CD4-positive, alpha-beta memory T cell (primary cell): ENCODE results near the gene REC8. TPM values are rescaled to one million over a fixed set of nuclear protein-coding genes. Genes with fewer than 3 reads are reported as not detected.

Experiments used
- CTCF ChIA-PET: fragments of 350-600 bp; sonication (Branson Sonifier 250); formaldehyde crosslinking; loops from one replicate; lab custom pipeline; 2021; ENCODE audit warnings: inconsistent platforms; ENCODE audit not compliant: partially characterized antibody; lab: Charles Lee
- POLR2A ChIA-PET: fragments of 350-600 bp; sonication (Branson Sonifier 250); formaldehyde crosslinking; loops from one replicate; lab custom pipeline; 2021; ENCODE audit not compliant: partially characterized antibody; lab: Charles Lee
- DNase-seq, 5 donors: peaks; one replicate each; pipeline versions ENCODE4 v3.0.0 to v3.0.0-alpha.2; 2020 to 2022; ENCODE audit warnings: mixed read lengths in 1 of 5
- H3K27ac ChIP-seq: one replicate; pipeline ENCODE4 v1.7.0; 2013; ENCODE audit warnings: low read depth, low read length
- H3K27me3 ChIP-seq: 2 replicates; pipeline ENCODE4 v1.7.0; 2013; ENCODE audit warnings: mild to moderate bottlenecking, low read length, moderate library complexity; ENCODE audit not compliant: insufficient read depth
- H3K36me3 ChIP-seq: 2 replicates; pipeline ENCODE4 v1.7.0; 2013; ENCODE audit warnings: mild to moderate bottlenecking, low read length, moderate library complexity; ENCODE audit not compliant: insufficient read depth
- H3K4me1 ChIP-seq: 2 replicates; pipeline ENCODE4 v1.7.0; 2013; ENCODE audit warnings: mild to moderate bottlenecking, low read length, moderate library complexity; ENCODE audit not compliant: insufficient read depth
- H3K4me3 ChIP-seq, 2 donors: one replicate each; pipeline ENCODE4 v1.7.0; 2013; ENCODE audit warnings: low read length in 2 of 2, mild to moderate bottlenecking in 1 of 2
- H3K9me3 ChIP-seq, 2 donors: one replicate each; pipeline ENCODE4 v1.7.0; 2013; ENCODE audit warnings: low read length in 2 of 2, control low read depth in 1 of 2; ENCODE audit not compliant: control insufficient read depth in 1 of 2
- H3K27ac Mint-ChIP-seq, 7 donors: one replicate each; pipeline ENCODE4 v1.8.0; 2020 to 2021; ENCODE audit warnings: mixed read lengths in 7 of 7, mild to moderate bottlenecking in 6 of 7, inconsistent platforms in 3 of 7, moderate library complexity in 3 of 7
- H3K27me3 Mint-ChIP-seq, 2 donors: one replicate each; pipeline ENCODE4 v1.8.0; 2020 to 2021; ENCODE audit warnings: mixed read lengths in 2 of 2
- H3K36me3 Mint-ChIP-seq, 2 donors: one replicate each; pipeline ENCODE4 v1.8.0; 2020 to 2021; ENCODE audit warnings: mixed read lengths in 2 of 2, inconsistent platforms in 1 of 2, mild to moderate bottlenecking in 1 of 2
- H3K4me1 Mint-ChIP-seq, 4 donors: one replicate each; pipeline ENCODE4 v1.8.0; 2020 to 2021; ENCODE audit warnings: mixed read lengths in 4 of 4, mild to moderate bottlenecking in 1 of 4
- H3K4me3 Mint-ChIP-seq, 8 donors: one replicate each; pipeline ENCODE4 v1.8.0; 2020 to 2021; ENCODE audit warnings: mixed read lengths in 8 of 8, mild to moderate bottlenecking in 7 of 8, moderate library complexity in 6 of 8, inconsistent platforms in 3 of 8
- H3K9me3 Mint-ChIP-seq, 8 donors: one replicate each; pipeline ENCODE4 v1.8.0; 2020 to 2021; ENCODE audit warnings: mixed read lengths in 8 of 8, mild to moderate bottlenecking in 5 of 8, inconsistent platforms in 3 of 8, moderate library complexity in 1 of 8
- intact Hi-C: fragments of 100-400 bp; cut with micrococcal nuclease; formaldehyde crosslinking; loops from one replicate; pipeline ENCODE4 v1.15.1; 2023
- polyA plus RNA-seq, 2 donors: library from polyadenylated mRNA; unstranded; fragments of 300-500 nt; fragmentation: Illumina TruSeq; gene quantifications; one replicate each; pipeline ENCODE4 v1.2.3, GENCODE V29; 2021
- total RNA-seq, 2 experiments: library from RNA; stranded (reverse); gene quantifications; one replicate each; pipeline ENCODE4 v1.2.3, GENCODE V29; 2021

The REC8 gene, protein sequence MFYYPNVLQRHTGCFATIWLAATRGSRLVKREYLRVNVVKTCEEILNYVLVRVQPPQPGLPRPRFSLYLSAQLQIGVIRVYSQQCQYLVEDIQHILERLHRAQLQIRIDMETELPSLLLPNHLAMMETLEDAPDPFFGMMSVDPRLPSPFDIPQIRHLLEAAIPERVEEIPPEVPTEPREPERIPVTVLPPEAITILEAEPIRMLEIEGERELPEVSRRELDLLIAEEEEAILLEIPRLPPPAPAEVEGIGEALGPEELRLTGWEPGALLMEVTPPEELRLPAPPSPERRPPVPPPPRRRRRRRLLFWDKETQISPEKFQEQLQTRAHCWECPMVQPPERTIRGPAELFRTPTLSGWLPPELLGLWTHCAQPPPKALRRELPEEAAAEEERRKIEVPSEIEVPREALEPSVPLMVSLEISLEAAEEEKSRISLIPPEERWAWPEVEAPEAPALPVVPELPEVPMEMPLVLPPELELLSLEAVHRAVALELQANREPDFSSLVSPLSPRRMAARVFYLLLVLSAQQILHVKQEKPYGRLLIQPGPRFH
- 10 to 100 TPM; 27.7 to 30.5 TPM for total RNA-seq
- polyA plus RNA-seq = 1 to 10 TPM; 2.8 to 9.8 TPM

DNA sequence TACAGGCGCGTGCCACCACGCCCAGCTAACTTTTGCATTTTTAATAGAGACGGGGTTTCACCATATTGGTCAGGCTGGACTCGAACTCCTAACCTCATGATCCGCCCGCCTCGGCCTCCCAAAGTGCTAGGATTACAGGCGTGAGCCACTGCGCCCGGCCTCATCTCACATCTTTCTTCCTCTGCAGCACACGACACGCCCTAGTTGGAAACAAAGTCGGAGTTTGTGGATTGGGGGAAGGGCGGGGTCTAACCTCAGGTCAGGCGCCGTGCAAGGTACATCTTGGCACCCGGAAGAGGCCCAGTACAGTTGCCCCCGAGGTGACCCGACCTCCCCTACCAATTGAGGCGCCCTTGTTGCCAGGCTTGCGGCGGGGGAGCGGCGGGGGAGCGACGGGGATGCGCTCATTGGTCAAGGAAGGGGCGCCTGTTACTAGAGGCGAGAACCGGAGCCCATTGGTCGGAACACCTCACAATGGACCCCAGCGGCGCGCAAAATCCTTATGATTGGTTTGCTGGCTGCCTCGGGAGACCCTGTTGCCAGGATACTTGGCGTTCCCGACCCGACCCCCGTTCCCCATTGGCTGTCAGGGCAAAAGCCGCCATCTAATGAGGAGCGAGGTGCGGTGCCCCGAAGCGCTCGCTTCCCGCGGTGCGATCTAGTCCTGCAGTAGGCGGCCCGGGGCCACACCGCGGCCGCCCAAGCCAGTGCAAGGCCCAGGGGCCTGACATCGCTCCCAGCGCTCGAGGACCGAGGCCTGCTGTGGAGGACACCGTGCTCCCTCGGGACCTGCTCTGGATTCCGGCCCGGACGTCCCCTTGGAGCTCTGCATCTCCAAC is at the start of gene REC8:
Gene REC8, plus strand, starts transcription at position 659 of the 839 bp plus-strand sequence. CDS start 473 bp downstream, outside the sequence.
- Histone ChIP-seq H3K4me1 (peaks cover 22% of the 10 kb centered on the region), H3K27me3 (no peaks in the 10 kb centered on the region), H3K4me3 (peak within 1 kb of the TSS in 1 of 2 donors; percentile 26), H3K27ac (peak within 1 kb of the TSS; percentile 42), H3K36me3 (peaks cover 12% of the 10 kb centered on the region), H3K9me3 (no peaks in the 10 kb centered on the region)
- intact Hi-C loops = loop anchor here (1.0 kb wide), 2 partner anchors 10 to 17 kb away; partner anchors contain the start of genes IPO4 and IRF9
- Mint-ChIP-seq H3K4me3 (peak within 1 kb of the TSS; percentile 82 to 91 (median 87)), H3K27ac (peak within 1 kb of the TSS; percentile 63 to 88 (median 85)), H3K36me3 (peaks cover 16 to 54% of the 10 kb centered on the region in 2 donors), H3K27me3 (no peaks in the 10 kb centered on the region), H3K9me3 (no peaks in the 10 kb centered on the region), H3K4me1 (peaks cover 20 to 56% (median 35%) of the 10 kb centered on the region in 4 donors)
- ChIA-PET POLR2A (interaction anchor here (0.6 to 2.3 kb wide), 9 partner anchors 10 to 112 kb away, joined by 3 to 23 read pairs (median 3); partner anchors contain the start of genes CHMP4A, DCAF11, IRF9 and NRL), CTCF (interaction anchor here (0.7 to 5.3 kb wide), 2 partner anchors 7 to 10 kb away, joined by 4 to 31 read pairs; partner anchors contain the start of gene IRF9)
- DNase-seq = peak; percentile 66 to 84 (median 73)

GRCh38 chr14:24122416-24122815 is 49.5 kb upstream of the REC8 start:
- no peak for DNase-seq
- intact Hi-C loops = no loop called here
- peaks cover 4 to 17% (median 8%) of the 10 kb centered on the region in 4 donors for H3K4me1 Mint-ChIP-seq
- no peaks in the 10 kb centered on the region for H3K27me3 Mint-ChIP-seq
- Histone ChIP-seq H3K36me3 (peaks cover 60% of the 10 kb centered on the region), H3K4me3 (no peak overlapping the region), H3K27ac (no peak overlapping the region), H3K9me3 (no peaks in the 10 kb centered on the region), H3K27me3 (no peaks in the 10 kb centered on the region), H3K4me1 (peaks cover 2% of the 10 kb centered on the region)
- H3K36me3 Mint-ChIP-seq = peaks cover 56% of the 10 kb centered on the region in 2 donors
- peak overlapping the region in 4 of 7 donors; percentile 35 to 48 (median 40) for H3K27ac Mint-ChIP-seq
- POLR2A ChIA-PET = interaction anchor here (0.7 to 9.6 kb wide), 2 partner anchors 11 to 28 kb away, joined by 4 to 347 read pairs; partner anchors contain the start of genes EMC9, FITM1 and PSME1
- no peak overlapping the region for H3K4me3 Mint-ChIP-seq
- CTCF ChIA-PET = no interaction called here
- no peaks in the 10 kb centered on the region for H3K9me3 Mint-ChIP-seq

DNA sequence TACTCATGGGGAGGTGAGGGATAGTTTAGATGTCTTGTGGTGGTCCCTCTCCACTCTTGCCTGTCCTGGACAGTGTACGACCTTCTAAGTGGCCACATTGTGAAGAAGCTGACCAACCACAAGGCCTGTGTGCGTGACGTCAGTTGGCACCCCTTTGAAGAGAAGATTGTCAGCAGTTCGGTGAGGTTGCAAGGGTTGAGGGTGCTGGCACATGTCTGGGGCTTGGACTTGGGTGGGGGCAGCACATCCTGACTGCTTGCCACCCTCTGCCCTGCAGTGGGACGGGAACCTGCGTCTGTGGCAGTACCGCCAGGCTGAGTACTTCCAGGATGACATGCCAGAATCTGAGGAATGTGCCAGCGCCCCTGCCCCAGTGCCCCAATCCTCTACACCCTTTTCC is 49.0 kb upstream of the REC8 start:
- Histone ChIP-seq H3K4me3 (no peak overlapping the region), H3K9me3 (no peaks in the 10 kb centered on the region), H3K27me3 (no peaks in the 10 kb centered on the region), H3K27ac (no peak overlapping the region), H3K4me1 (no peaks in the 10 kb centered on the region), H3K36me3 (peaks cover 55% of the 10 kb centered on the region)
- peak overlapping the region in 2 of 7 donors; percentile 44 to 48 for H3K27ac Mint-ChIP-seq
- ChIA-PET CTCF (no interaction called here), POLR2A (no interaction called here)
- no peaks in the 10 kb centered on the region for H3K27me3 Mint-ChIP-seq
- no peak for DNase-seq
- intact Hi-C loops = no loop called here
- peaks cover 51% of the 10 kb centered on the region in 2 donors for H3K36me3 Mint-ChIP-seq
- H3K4me1 Mint-ChIP-seq = peaks cover 4 to 12% (median 7%) of the 10 kb centered on the region in 4 donors
- no peak overlapping the region for H3K4me3 Mint-ChIP-seq
- no peaks in the 10 kb centered on the region for H3K9me3 Mint-ChIP-seq

GRCh38 chr14:24123424-24124417 is 48.2 kb upstream of the REC8 start:
- no peaks in the 10 kb centered on the region for H3K4me1 ChIP-seq
- H3K4me3 Mint-ChIP-seq = no peak overlapping the region
- peak overlapping the region in 5 of 7 donors; percentile 9 to 61 (median 51) for H3K27ac Mint-ChIP-seq
- intact Hi-C loops = no loop called here
- POLR2A ChIA-PET = interaction anchor here (1.3 to 1.6 kb wide), 3 partner anchors 9 to 12 kb away, joined by 4 to 5 read pairs (median 4); partner anchors contain the start of gene PSME1
- no peaks in the 10 kb centered on the region for H3K9me3 Mint-ChIP-seq
- no peak for DNase-seq
- peaks cover 47% of the 10 kb centered on the region for H3K36me3 ChIP-seq
- H3K27me3 Mint-ChIP-seq = no peaks in the 10 kb centered on the region
- CTCF ChIA-PET = interaction anchor here (1.3 to 3.7 kb wide), 3 partner anchors 13 to 184 kb away, joined by 4 to 14 read pairs (median 6); partner anchors contain the start of genes CIDEB and PSME1
- H3K4me3 ChIP-seq = no peak overlapping the region
- H3K27ac ChIP-seq = no peak overlapping the region
- no peaks in the 10 kb centered on the region for H3K9me3 ChIP-seq
- H3K27me3 ChIP-seq = no peaks in the 10 kb centered on the region
- H3K4me1 Mint-ChIP-seq = peaks cover 2 to 6% (median 4%) of the 10 kb centered on the region in 4 donors
- H3K36me3 Mint-ChIP-seq = peaks cover 43 to 44% of the 10 kb centered on the region in 2 donors

DNA sequence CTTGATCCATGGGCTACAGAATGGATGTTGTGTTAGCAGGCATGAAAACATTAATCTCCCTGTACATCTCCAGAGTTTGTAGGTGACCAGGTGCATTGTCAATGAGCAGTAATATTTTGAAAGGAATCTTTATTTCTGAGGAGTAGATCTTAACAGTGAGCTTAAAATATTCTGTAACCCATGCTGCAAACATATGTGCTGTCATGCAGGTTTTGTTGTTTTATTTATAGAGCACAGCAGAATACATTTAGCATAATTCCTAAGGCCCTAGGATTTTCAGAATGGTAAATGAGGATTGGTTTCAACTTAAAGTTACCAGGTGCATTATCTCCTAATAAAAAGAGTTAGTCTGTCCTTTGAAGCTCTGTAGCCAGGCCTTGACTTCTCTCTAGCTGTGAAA is 44.9 kb upstream of the REC8 start:
- intact Hi-C loops = no loop called here
- CTCF ChIA-PET = interaction anchor here (0.9 to 3.7 kb wide), 3 partner anchors 11 to 74 kb away, joined by 3 to 14 read pairs (median 7); no protein-coding TSS in a partner anchor
- H3K9me3 ChIP-seq = no peaks in the 10 kb centered on the region
- Mint-ChIP-seq H3K27me3 (no peaks in the 10 kb centered on the region), H3K27ac (peak overlapping the region in 1 of 7 donors; percentile 57), H3K36me3 (peaks cover 20 to 21% of the 10 kb centered on the region in 2 donors), H3K9me3 (no peaks in the 10 kb centered on the region), H3K4me3 (no peak overlapping the region), H3K4me1 (peaks cover 3 to 13% (median 8%) of the 10 kb centered on the region in 4 donors)
- POLR2A ChIA-PET = interaction anchor here (1.1 to 16.1 kb wide), 4 partner anchors 9 to 20 kb away, joined by 3 to 347 read pairs (median 8); partner anchors contain the start of genes DCAF11, EMC9, NRL and PSME1
- no peak overlapping the region for H3K27ac ChIP-seq
- DNase-seq = no peak
- H3K4me3 ChIP-seq = no peak overlapping the region
- H3K4me1 ChIP-seq = peaks cover 4% of the 10 kb centered on the region
- H3K36me3 ChIP-seq = peaks cover 19% of the 10 kb centered on the region
- H3K27me3 ChIP-seq = no peaks in the 10 kb centered on the region
